ENCODE results near the gene FAM131A. TPM values are rescaled to one million over a fixed set of nuclear protein-coding genes. Genes with fewer than 3 reads are reported as not detected.

FAM131A gene
- total and polyA plus RNA-seq, 5 experiments from 2014 or later, result 0.98 to 9.0 (median 1.8) TPM

Other genes starting within 250 kb of the FAM131A start
- not detected for gene HTR3E, start 240.5 kb upstream of the FAM131A start, total RNA-seq
- not detected for gene HTR3E, start 240.5 kb upstream of the FAM131A start, polyA plus RNA-seq
- 10 to 100 TPM; 87.2 to 93.5 TPM for gene EIF2B5, start 202.2 kb upstream of the FAM131A start, total RNA-seq
- 10 to 100 TPM; 45.8 to 66.6 (median 54.5) TPM for gene EIF2B5, start 202.2 kb upstream of the FAM131A start, polyA plus RNA-seq
- 10 to 100 TPM; 44.2 to 50.4 TPM for gene DVL3, start 182.2 kb upstream of the FAM131A start, total RNA-seq
- 10 to 100 TPM in 1 of 3 donors, 1 to 10 TPM in 2; 3.0 to 10.8 (median 9.1) TPM for gene DVL3, start 182.2 kb upstream of the FAM131A start, polyA plus RNA-seq
- gene AP2M1, start 162.7 kb upstream of the FAM131A start, total RNA-seq, result 100 to 1,000 TPM; 181 to 193 TPM
- 100 to 1,000 TPM; 210 to 271 (median 234) TPM for gene AP2M1, start 162.7 kb upstream of the FAM131A start, polyA plus RNA-seq
- gene ABCF3, start 151.4 kb upstream of the FAM131A start, total RNA-seq, result 100 to 1,000 TPM; 126 to 128 TPM
- gene ABCF3, start 151.4 kb upstream of the FAM131A start, polyA plus RNA-seq, result 10 to 100 TPM; 35.2 to 56.3 (median 37.6) TPM
- under 1 TPM in 1 of 2 experiments, not detected in 1; 0.41 TPM for gene VWA5B2, start 108.0 kb upstream of the FAM131A start, total RNA-seq
- gene VWA5B2, start 108.0 kb upstream of the FAM131A start, polyA plus RNA-seq, result under 1 TPM in 2 of 3 donors, not detected in 1; 0.12 to 0.23 TPM
- 10 to 100 TPM; 37.7 to 45.3 TPM for gene ALG3, start 88.6 kb upstream of the FAM131A start, total RNA-seq
- 10 to 100 TPM; 47.6 to 68.6 (median 49.8) TPM for gene ALG3, start 88.6 kb upstream of the FAM131A start, polyA plus RNA-seq
- gene EEF1AKMT4, start 87.9 kb upstream of the FAM131A start, total RNA-seq, result 1 to 10 TPM; 1.4 to 1.8 TPM
- gene EEF1AKMT4, start 87.9 kb upstream of the FAM131A start, polyA plus RNA-seq, result 1 to 10 TPM; 3.4 to 4.0 (median 3.5) TPM
- gene CAMK2N2, start 76.0 kb upstream of the FAM131A start, total RNA-seq, result not detected
- not detected for gene CAMK2N2, start 76.0 kb upstream of the FAM131A start, polyA plus RNA-seq
- not detected for gene ECE2, start 61.6 kb upstream of the FAM131A start, total RNA-seq
- gene ECE2, start 61.6 kb upstream of the FAM131A start, polyA plus RNA-seq, result not detected
- gene PSMD2, start 38.4 kb upstream of the FAM131A start, total RNA-seq, result 100 to 1,000 TPM; 135 to 150 TPM
- gene PSMD2, start 38.4 kb upstream of the FAM131A start, polyA plus RNA-seq, result 100 to 1,000 TPM; 167 to 183 (median 178) TPM
- gene EIF4G1, start 23.0 kb upstream of the FAM131A start, total RNA-seq, result 100 to 1,000 TPM; 220 to 229 TPM
- gene EIF4G1, start 23.0 kb upstream of the FAM131A start, polyA plus RNA-seq, result 10 to 100 TPM; 13.6 to 44.6 (median 21.1) TPM
- 1 to 10 TPM; 5.2 to 6.3 TPM for gene CLCN2, start 24.0 kb downstream of the FAM131A start, total RNA-seq
- gene CLCN2, start 24.0 kb downstream of the FAM131A start, polyA plus RNA-seq, result 1 to 10 TPM in 1 of 3 donors, under 1 TPM in 2; 0.12 to 1.1 (median 0.28) TPM
- gene POLR2H, start 24.1 kb downstream of the FAM131A start, total RNA-seq, result 10 to 100 TPM; 58.2 to 60.9 TPM
- gene POLR2H, start 24.1 kb downstream of the FAM131A start, polyA plus RNA-seq, result 10 to 100 TPM; 58.0 to 81.6 (median 68.0) TPM
- not detected for gene THPO, start 40.6 kb downstream of the FAM131A start, total RNA-seq
- not detected for gene THPO, start 40.6 kb downstream of the FAM131A start, polyA plus RNA-seq
- gene CHRD, start 42.5 kb downstream of the FAM131A start, total RNA-seq, result not detected
- not detected for gene CHRD, start 42.5 kb downstream of the FAM131A start, polyA plus RNA-seq
- gene EPHB3, start 224.2 kb downstream of the FAM131A start, total RNA-seq, result not detected
- under 1 TPM; 0.23 to 0.59 (median 0.55) TPM for gene EPHB3, start 224.2 kb downstream of the FAM131A start, polyA plus RNA-seq

Measured in naive thymus-derived CD8-positive, alpha-beta T cell (primary cell).